HG02938 (cell line): ENCODE data around the gene NR2E3.

ENCODE experiments used
- ATAC-seq: cut with Tn5 transposase; IDR thresholded peaks from one replicate; pipeline ENCODE4 v1.9.1; 2021; ENCODE audit warnings: mild to moderate bottlenecking, moderate library complexity; ENCODE audit not compliant: unreplicated experiment

NR2E3 gene

DNA sequence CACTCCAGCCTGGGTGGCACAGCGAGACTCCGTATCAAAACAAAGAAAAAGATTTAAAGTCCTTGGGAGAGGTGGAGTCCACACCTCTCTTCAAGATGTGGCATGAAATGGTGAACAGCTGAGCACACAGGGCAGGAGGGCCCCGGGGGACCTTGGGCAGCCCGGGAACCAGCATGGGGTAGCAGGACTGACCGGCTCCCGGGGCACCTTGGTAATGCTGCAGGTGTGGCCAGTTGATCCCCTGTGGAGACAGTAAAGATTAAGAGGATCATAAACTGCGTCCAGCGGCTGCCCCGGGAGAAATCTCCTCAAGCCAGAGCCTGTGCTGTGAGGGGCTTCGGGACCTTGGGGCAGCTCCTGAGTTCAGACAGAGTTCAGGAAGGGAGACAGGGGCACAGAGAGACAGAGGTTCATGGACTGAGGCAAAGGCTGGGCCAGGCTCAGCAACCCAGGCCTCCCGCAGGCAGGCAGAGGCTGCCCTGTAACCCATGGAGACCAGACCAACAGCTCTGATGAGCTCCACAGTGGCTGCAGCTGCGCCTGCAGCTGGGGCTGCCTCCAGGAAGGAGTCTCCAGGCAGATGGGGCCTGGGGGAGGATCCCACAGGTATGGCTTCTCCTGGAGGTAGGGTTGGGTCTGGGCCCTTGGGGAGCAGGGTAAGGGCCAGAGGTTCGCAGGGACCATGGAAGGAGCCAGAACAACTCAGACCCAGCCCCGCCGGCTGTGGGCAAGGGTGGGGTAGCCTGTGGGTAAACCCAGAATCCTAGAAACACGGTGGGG lies at the start of gene NR2E3:
Gene NR2E3 (plus strand): TSS at position 299 of the 780 bp plus-strand sequence. CDS start 190 bp downstream, at position 489.
- ATAC-seq = no peak

GRCh38 chr15:71760852-71761251 lies 49.5 kb upstream of the NR2E3 start:
- no peak for ATAC-seq

DNA sequence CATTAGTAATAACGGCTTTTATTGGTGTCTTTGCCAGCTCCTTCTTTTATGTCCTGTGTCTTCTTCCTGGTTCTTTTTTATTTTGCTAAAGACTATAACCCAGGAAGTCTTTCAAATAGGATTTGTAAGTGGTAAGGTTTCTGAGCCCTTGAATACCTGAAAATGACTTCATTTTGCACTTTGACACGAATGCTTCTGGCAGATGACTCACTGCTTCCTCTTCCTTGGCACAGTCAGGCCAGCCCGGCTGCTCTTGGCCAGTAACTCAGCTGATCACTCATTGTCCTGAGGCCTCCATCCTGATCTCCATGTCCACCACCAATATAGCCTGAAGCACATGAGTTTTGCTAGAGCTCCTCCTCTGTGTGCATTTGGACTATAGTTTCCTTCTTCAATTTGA lies 48.7 kb upstream of the NR2E3 start:
- no peak for ATAC-seq

DNA sequence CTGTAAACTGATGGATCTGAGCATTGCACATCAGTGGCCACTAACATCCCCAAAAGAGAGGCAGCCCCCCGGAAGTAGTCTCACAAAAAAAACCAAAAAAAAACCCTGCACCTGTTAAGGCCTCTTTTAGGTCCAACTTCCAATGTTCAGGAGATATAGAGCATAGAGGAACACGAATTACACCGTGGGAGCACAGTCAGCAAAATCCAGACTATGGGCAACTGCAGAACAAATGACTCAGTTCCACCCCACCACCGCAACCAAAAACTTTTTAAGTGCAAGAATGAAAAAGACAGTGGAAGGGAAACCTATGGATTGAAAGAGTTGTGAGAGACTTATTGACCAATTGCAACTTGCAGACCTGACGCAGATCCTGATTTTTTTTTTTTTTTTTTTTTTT lies 42.2 kb upstream of the NR2E3 start:
- ATAC-seq = no peak

DNA sequence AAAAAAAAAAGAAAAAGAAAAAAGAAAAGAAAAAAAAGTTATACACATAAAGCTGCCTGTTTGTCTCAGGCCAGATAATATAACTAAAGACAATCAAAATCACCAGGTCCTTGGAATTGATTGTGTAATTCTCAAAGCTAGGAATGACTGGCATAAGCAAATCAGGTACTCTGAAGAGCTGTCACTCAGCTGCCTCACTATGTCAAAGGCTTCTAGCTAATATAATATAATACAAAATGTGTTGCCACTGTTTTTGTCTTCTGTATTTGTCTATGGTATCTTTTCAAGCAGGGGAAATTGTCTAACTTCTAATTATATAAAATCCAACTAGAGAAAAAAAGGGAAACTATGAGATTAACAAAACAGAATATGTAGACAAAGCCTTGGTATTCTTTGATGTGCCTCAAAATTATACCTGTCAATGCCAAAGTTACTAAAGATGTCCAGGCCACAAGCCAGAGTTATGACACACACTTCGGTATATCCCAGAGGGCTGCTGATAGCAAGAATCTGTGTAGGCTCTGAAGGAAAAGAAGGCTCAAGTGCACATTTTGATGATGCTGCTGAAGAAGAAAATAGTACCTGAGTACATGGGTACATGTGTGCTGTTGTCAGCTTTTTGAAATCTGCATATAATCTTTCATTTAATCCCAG lies 37.0 kb upstream of the NR2E3 start:
- ATAC-seq = no peak

DNA sequence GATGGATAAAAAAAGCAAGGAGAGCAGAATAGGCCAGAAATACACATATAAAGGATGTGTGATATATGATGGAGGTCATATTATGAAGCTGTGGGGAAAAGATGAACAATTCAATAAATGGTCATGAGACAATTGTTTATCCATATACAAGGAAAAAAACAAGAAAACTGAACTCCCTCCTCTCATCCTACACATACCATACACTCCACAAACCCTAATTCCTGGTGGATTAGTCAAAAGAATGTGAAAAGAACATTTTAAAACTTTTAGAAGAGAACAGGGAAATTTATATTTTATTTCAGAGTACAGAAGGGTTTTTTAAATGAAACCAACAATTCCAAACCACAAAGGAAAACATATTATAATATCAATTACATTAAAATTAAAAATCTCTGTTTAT lies 34.5 kb upstream of the NR2E3 start:
- no peak for ATAC-seq

- no peak for ATAC-seq
These were observed 34.0 kb upstream of the NR2E3 start for GRCh38 chr15:71776304-71776703.

GRCh38 chr15:71777216-71777943 lies 33.0 kb upstream of the NR2E3 start:
- no peak for ATAC-seq

GRCh38 chr15:71779073-71779797 lies 31.1 kb upstream of the NR2E3 start:
- ATAC-seq = no peak

- ATAC-seq = no peak
These were observed 30.0 kb upstream of the NR2E3 start for GRCh38 chr15:71780115-71780976.

DNA sequence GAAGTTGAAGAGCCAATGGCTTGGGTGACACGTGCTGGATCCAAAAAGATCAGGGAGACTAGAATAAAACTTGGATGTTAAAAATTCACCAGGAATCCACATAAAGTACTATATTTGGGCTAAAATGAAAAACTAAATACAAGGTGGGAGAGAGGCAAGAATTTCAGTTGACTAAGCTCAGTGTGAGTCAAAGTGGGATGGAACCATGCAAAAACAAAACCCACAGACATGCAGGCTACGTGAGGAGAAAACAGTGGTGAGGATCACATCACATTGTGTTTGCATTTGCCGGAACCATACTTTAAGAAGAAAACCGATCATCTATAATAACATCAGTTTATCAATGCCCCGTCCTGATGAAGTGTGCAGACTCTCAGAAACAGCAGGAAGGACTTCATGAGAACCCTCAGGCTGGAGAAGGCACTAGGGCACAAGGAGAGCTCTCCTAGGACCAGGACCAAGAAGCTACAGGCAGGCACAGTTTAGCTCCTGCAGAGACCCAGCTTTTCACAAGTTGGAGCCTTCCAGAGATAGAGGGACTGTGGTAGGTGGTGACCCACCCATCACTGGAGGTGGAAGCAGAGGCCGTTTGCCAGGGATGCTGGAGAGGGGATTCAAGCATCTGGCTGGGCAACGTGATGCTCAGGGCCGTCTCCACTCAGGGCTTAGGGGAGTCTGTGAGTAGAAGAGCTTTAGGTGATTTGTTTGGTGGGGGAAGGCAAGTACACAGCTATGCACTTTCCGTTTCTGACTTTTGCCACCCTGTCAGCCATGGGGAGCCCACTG lies 29.0 kb upstream of the NR2E3 start:
- ATAC-seq = no peak

DNA sequence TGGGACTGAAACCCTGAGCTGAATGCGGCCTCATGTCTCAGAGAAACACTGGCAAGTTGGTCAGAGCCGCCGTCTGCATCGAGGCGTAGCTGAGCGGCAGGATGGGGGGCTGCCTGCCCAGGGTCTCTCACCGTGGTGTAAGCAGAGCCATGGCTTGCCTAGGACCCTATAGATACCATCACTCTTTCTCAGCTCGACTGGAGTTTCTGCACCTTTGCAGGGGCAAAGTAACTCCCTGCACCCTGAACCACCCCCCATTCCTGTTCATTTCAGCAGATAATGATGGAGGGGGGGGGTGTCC lies 28.4 kb upstream of the NR2E3 start:
- ATAC-seq = no peak

GRCh38 chr15:71782422-71783165 lies 27.8 kb upstream of the NR2E3 start:
- ATAC-seq = no peak

- ATAC-seq = no peak
These were observed 25.6 kb upstream of the NR2E3 start for GRCh38 chr15:71784719-71785118.

GRCh38 chr15:71785996-71786395 lies 24.4 kb upstream of the NR2E3 start:
- no peak for ATAC-seq

- ATAC-seq = no peak
These were observed 23.7 kb upstream of the NR2E3 start for GRCh38 chr15:71786673-71787072.

GRCh38 chr15:71788646-71789579 lies 21.4 kb upstream of the NR2E3 start:
- ATAC-seq = no peak

DNA sequence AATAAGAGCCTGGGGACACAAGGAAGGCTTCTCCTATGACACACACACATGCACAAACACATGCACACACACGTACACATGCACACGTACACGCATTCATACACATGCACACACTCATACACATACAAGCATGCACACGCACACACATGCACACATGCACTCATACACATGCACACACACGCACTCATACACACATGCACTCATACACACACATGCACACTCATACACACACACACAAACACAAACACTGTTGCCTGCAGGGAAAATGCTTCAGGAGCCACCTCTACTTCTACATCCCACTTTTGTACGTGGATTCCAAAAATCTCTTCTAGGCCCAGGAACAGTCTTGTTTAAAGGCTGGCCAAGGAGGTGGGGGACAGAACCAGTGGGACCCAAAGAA lies 20.7 kb upstream of the NR2E3 start:
- ATAC-seq = no peak
